NB4 (cell line): Measurements from ENCODE around the gene NEMF.

ENCODE experiments used
- CTCF ChIP-seq: IDR thresholded peaks from one replicate; pipeline ENCODE4 v1.5.1; 2012; ENCODE audit warnings: low read depth, low read length
- MAX ChIP-seq: IDR thresholded peaks from 2 replicates; pipeline ENCODE4 v1.6.1; 2011; ENCODE audit warnings: low read depth, low read length
- MYC ChIP-seq: IDR thresholded peaks from 2 replicates; pipeline ENCODE4 v1.6.1; 2011; ENCODE audit warnings: low read depth, low read length
- POLR2A ChIP-seq: IDR thresholded peaks from 2 replicates; pipeline ENCODE4 v1.6.1; 2011; ENCODE audit warnings: mild to moderate bottlenecking; ENCODE audit not compliant: insufficient read length; ENCODE audit errors: extremely low read depth

- TF ChIP-seq POLR2A = no peak
- no peak for TF ChIP-seq CTCF
- no peak for TF ChIP-seq MAX
- TF ChIP-seq MYC = no peak
Observed at GRCh38 chr14:49895480-49895879, 42.9 kb upstream of the NEMF start.
